Keratinocyte (primary cell): ENCODE measurements around the gene VAV2.

Experiments used
- EZH2 ChIP-seq: IDR thresholded peaks from one replicate; pipeline ENCODE4 v1.6.1; 2012; ENCODE audit warnings: inconsistent platforms, mild to moderate bottlenecking, low read length, moderate library complexity
- TF ChIP-seq, protein P1 (sequence below), 3 experiments: IDR thresholded peaks in 1 of 3; conservative IDR thresholded peaks in 1 of 3; optimal IDR thresholded peaks in 1 of 3; 2 replicates in 2 of 3; 3 replicates in 1 of 3; pipeline versions ENCODE3 to v1.5.1; 2011; ENCODE audit warnings: low read length in 3 of 3, mild to moderate bottlenecking in 3 of 3, moderate library complexity in 2 of 3, control low read depth in 1 of 3, inconsistent platforms in 1 of 3; ENCODE audit not compliant: insufficient read depth in 2 of 3; ENCODE audit errors: extremely low read depth in 1 of 3

DNA sequence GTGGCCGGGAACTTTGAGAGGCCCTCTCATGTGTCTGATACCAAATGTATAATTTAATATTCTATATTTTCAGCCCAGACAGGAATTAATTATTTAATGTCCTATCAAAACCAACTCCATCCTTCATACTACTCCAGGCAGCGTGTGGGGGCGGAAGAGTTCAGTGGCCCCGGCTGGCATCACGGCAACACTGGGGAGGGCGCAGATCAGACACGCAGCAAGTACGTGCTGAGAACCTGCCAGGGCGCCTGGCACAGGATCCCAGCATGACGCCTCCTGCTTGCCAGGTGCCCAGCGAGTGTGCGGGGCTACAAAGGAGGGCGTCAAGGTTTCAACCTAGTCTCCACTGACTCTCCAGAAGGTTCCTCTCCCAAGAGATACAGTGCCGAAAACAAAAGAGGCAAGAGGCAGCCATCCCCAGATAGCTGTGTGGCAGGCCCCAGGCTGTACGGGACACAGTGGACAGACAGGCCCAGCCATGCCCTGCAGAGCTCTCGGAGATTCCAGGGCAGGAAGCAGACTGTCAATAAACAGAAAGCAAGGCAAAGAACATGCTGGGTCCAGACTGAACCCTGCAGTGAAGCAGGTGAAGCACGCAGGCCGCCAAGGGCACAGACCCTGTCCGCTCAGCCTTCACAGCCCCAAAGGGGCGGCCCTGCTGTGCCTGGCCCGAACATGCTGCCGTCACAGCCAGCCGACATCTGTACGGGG lies 110.3 kb downstream of the VAV2 start:
- TF ChIP-seq, protein P1, sequence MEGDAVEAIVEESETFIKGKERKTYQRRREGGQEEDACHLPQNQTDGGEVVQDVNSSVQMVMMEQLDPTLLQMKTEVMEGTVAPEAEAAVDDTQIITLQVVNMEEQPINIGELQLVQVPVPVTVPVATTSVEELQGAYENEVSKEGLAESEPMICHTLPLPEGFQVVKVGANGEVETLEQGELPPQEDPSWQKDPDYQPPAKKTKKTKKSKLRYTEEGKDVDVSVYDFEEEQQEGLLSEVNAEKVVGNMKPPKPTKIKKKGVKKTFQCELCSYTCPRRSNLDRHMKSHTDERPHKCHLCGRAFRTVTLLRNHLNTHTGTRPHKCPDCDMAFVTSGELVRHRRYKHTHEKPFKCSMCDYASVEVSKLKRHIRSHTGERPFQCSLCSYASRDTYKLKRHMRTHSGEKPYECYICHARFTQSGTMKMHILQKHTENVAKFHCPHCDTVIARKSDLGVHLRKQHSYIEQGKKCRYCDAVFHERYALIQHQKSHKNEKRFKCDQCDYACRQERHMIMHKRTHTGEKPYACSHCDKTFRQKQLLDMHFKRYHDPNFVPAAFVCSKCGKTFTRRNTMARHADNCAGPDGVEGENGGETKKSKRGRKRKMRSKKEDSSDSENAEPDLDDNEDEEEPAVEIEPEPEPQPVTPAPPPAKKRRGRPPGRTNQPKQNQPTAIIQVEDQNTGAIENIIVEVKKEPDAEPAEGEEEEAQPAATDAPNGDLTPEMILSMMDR (optimal IDR thresholded peaks at IDR 0.05 in 1 of 3, IDR thresholded peaks at IDR 0.05 in 1 of 3, conservative IDR thresholded peaks at IDR 0.05 in 1 of 3; ENCODE audit: extremely low read depth in 1 of 3, insufficient read depth in 2 of 3, low read length in 3 of 3) = no peak
- no peak for TF ChIP-seq EZH2
